Epithelial cell of proximal tubule (primary cell): ENCODE data around the gene SFRP5. TPM values are rescaled to one million over a fixed set of nuclear protein-coding genes. Genes with fewer than 3 reads are reported as not detected.

Experiments used
- DNase-seq: peaks from one replicate; pipeline ENCODE4 v3.0.0-alpha.2; 2011; ENCODE audit warnings: low read depth
- H3K4me3 ChIP-seq: 2 replicates; pipeline ENCODE4 v1.5.1; 2011; ENCODE audit warnings: low read depth, mild to moderate bottlenecking, low read length
- total RNA-seq: library from RNA; depleted of rRNA; stranded (reverse); fragments of >200 nt; gene quantifications from 2 replicates; pipeline ENCODE4 v1.2.3, GENCODE V29; 2015
- TF ChIP-seq, protein P1 (sequence below): conservative IDR thresholded peaks from 2 replicates; pipeline ENCODE4 v1.5.1; 2012; ENCODE audit warnings: low read depth, mild to moderate bottlenecking, low read length

SFRP5 gene
- total RNA-seq, 1 donor from 2014 or later = not detected

DNA sequence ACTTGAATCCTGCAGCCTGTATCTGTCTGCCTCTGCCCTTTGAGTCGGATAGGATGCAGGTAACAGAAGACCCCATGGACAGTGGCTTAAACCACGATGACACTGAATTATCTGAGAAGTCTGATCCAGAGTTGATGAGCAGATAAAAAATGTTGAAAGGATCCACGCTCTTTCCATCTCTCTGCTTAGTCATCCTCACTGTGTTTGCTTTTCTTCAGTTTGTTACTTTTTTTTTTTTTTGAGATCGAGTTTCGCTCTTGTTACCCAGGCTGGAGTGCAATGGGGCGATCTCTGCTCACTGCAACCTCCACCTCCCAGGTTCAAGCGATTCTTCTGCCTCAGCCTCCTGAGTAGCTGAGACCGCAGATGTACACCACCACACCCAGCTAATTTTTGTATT lies 40.9 kb upstream of the SFRP5 start:
- TF ChIP-seq, protein P1, sequence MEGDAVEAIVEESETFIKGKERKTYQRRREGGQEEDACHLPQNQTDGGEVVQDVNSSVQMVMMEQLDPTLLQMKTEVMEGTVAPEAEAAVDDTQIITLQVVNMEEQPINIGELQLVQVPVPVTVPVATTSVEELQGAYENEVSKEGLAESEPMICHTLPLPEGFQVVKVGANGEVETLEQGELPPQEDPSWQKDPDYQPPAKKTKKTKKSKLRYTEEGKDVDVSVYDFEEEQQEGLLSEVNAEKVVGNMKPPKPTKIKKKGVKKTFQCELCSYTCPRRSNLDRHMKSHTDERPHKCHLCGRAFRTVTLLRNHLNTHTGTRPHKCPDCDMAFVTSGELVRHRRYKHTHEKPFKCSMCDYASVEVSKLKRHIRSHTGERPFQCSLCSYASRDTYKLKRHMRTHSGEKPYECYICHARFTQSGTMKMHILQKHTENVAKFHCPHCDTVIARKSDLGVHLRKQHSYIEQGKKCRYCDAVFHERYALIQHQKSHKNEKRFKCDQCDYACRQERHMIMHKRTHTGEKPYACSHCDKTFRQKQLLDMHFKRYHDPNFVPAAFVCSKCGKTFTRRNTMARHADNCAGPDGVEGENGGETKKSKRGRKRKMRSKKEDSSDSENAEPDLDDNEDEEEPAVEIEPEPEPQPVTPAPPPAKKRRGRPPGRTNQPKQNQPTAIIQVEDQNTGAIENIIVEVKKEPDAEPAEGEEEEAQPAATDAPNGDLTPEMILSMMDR = no peak
- no peak overlapping the region for H3K4me3 ChIP-seq
- no peak for DNase-seq

DNA sequence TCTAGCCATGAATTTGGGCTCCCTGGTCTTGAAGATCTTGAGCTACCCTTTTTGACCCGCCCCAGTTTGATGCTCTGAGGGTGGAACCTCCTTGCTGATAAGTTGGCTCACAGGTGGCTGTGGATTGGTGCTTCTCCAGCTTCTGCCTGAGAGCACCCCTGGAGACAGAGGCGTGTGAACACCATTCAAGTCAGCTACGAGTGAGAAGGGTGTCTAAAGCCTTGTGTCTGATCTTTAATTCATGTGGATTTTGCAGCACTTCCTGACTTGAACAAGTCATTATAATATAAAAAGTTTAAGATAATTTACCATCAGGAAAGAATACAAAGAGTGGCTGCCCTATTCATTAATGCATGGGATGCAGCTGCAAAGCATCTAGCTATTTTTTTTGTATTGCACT lies 40.2 kb upstream of the SFRP5 start:
- TF ChIP-seq, protein P1 = no peak
- DNase-seq = no peak
- no peak overlapping the region for H3K4me3 ChIP-seq

DNA sequence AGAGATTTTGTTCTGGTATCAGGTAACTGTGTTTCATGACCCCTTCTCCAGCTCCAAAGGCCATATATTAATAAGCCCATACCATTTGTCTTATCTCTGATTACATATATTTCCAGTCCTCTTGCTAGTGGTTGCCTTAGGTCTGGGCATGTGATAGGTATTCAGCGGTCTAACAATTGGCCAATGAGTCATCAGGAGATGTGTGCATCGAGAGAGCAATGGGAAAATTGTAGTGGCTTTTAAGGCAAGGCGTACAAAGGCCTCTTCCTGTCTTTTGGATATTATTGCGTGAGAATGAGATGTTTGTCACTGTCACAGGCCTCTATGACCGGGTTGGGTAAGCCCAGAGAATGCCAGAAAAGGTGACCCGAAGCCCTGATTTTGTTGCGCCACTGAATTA lies 38.6 kb upstream of the SFRP5 start:
- TF ChIP-seq, protein P1 = no peak
- DNase-seq = no peak
- no peak overlapping the region for H3K4me3 ChIP-seq

DNA sequence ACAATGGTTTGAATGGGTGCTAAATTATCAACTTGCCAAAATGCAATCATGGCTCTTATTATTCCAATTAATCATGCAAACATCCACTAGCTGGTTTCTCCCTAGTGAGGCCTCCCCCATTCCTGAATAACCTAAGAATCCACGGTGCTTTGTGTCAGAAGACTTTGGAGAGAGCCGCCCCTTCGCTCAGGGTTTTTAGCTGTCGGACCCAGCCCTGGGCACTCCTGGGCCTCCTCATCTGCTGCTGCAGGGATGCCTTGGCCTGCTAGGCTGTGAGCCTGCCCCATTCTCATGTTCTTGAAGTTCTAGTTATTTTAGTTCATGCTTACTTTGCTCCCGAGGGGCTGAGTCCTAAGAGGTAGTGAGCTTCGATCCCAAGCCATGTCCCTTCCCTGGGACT lies 34.1 kb upstream of the SFRP5 start:
- TF ChIP-seq, protein P1 = no peak
- DNase-seq = no peak
- no peak overlapping the region for H3K4me3 ChIP-seq

DNA sequence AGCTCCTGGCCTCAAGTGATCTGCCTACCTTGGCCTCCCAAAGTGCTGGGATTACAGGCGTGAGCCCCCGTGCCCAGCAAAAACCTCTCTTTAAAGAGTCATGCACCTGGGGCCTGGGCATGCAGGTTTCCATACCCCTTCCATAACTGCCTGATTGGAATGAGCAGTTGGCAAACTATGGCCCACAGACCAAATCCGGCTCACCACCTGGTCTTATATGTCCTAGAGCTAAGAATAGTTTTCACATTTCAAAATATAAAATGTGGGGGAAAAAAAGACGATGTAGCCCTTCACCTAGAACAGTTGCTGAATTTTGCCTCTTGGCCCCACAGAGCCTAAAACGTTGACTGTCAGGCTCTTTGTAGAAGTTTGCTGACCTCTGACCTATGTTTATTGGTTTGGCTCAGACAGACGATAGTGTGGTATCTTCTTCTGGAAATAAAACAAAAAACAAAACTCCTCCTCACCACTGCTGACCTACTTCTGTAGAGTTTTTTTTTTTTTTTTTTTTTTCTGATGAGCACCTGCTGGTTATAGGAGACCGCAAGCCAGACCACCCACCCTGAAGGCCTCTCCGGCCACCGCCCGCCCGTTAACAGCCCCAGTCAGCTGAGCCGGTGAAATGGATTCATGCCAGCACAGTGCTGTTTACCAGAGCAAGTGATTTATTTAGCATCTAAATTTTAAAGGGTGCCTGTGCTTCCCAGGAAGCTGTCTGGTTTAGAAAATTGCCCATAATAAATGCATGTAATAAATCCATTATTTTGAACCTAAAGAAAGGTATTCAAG lies 33.5 kb upstream of the SFRP5 start:
- no peak for DNase-seq
- no peak overlapping the region for H3K4me3 ChIP-seq
- TF ChIP-seq, protein P1 = no peak

DNA sequence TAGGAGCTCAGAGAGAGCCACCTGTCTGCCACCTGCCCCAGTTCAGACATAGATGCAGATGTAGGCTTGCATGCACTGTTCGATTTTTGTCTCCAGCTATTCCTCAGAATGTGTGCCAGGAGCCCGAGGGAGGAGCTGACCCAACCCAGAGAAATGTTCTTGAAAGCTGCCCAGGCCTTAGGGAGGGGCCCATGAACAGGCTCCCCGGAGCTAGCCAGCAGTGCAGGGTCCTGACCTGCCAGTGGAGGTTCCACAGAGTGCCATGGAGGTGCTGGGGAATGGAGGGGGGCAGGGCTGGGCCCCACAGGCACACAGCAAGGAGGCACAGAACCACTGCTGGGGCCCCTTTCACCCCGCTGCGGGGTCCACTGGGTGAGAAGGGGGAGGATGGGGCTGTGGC lies 29.6 kb upstream of the SFRP5 start:
- TF ChIP-seq, protein P1 = no peak
- no peak for DNase-seq
- no peak overlapping the region for H3K4me3 ChIP-seq

DNA sequence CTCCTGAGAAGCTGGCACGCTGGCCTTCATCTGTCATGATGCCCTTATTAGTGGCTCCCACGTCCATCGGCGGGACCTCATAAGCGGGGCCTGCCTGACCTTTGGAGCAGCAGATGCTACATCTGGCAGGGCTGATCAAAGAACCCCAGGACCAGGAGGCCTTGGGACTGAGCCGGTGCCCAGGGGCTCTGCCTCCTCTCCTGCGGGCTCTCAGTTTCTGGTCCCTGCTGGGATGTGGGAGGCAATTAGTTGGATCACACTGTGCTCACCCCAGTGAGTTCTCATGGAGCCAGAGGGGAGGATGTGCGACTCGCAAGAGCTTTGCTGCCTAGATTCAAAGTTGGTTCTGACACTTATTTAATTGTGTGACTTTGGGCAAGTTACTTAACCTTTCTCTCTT lies 28.7 kb upstream of the SFRP5 start:
- DNase-seq = no peak
- no peak overlapping the region for H3K4me3 ChIP-seq
- TF ChIP-seq, protein P1 = no peak
